Testis (tissue), 2 donors: Measurements from ENCODE around the gene SERPINA4.

ENCODE experiments used
- POLR2A ChIP-seq: fragments of 450-650 bp; IDR thresholded peaks from one replicate; pipeline ENCODE4 v1.6.1; 2017; ENCODE audit warnings: antibody characterized with exemption, mild to moderate bottlenecking, moderate library complexity
- TF ChIP-seq, protein P1 (sequence below), 3 experiments: fragments of 450-650 bp in 2 of 3; fragments of 200-600 bp in 1 of 3; sonication (generic) in 1 of 3; IDR thresholded peaks; one replicate each; pipeline ENCODE4 v1.5.1; 2016 to 2019; ENCODE audit warnings: antibody characterized with exemption in 3 of 3, mild to moderate bottlenecking in 2 of 3, moderate library complexity in 1 of 3

GRCh38 chr14:94547726-94548125 lies 13.5 kb upstream of the SERPINA4 start:
- no peak for TF ChIP-seq POLR2A
- TF ChIP-seq, protein P1, sequence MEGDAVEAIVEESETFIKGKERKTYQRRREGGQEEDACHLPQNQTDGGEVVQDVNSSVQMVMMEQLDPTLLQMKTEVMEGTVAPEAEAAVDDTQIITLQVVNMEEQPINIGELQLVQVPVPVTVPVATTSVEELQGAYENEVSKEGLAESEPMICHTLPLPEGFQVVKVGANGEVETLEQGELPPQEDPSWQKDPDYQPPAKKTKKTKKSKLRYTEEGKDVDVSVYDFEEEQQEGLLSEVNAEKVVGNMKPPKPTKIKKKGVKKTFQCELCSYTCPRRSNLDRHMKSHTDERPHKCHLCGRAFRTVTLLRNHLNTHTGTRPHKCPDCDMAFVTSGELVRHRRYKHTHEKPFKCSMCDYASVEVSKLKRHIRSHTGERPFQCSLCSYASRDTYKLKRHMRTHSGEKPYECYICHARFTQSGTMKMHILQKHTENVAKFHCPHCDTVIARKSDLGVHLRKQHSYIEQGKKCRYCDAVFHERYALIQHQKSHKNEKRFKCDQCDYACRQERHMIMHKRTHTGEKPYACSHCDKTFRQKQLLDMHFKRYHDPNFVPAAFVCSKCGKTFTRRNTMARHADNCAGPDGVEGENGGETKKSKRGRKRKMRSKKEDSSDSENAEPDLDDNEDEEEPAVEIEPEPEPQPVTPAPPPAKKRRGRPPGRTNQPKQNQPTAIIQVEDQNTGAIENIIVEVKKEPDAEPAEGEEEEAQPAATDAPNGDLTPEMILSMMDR (IDR thresholded peaks at IDR 0.05) = no peak
